HEK293T (cell line): Measurements from ENCODE around the gene FAM193A.
"Not testable (repeated sequence)": the region's sequence is repeated elsewhere in the genome, so short reads cannot be mapped to it uniquely, and the experiment has no call there.

Experiments
- CTCF ChIA-PET: fragments of 350-600 bp; formaldehyde crosslinking; extraction: SDS; loops from one replicate; lab custom pipeline; 2021; ENCODE audit warnings: antibody characterized with exemption, inconsistent platforms; lab: Yijun Ruan, JAX
- POLR2A ChIA-PET: fragments of 350-600 bp; formaldehyde crosslinking; extraction: SDS; loops from one replicate; lab custom pipeline; 2020; ENCODE audit warnings: antibody characterized with exemption, inconsistent platforms; lab: Yijun Ruan, JAX
- DNase-seq: peaks from one replicate; pipeline ENCODE4 v3.0.0; 2012; ENCODE audit warnings: mixed read lengths; ENCODE audit errors: extremely low spot score
- ARNT ChIP-seq: fragments of 450-650 bp; IDR thresholded peaks from 2 replicates; pipeline ENCODE4 v1.6.1; 2017; ENCODE audit warnings: mild to moderate bottlenecking
- BHLHE40 ChIP-seq: fragments of 450-650 bp; IDR thresholded peaks from 2 replicates; pipeline ENCODE4 v1.6.1; 2016; ENCODE audit warnings: mild to moderate bottlenecking, moderate library complexity, borderline replicate concordance
- CTBP1 ChIP-seq: fragments of 450-650 bp; IDR thresholded peaks from 2 replicates; pipeline ENCODE4 v1.6.1; 2016; ENCODE audit warnings: borderline replicate concordance
- ELF4 ChIP-seq: fragments of 450-650 bp; IDR thresholded peaks from 2 replicates; pipeline ENCODE4 v1.6.1; 2017; ENCODE audit warnings: antibody characterized with exemption
- FOXA1 ChIP-seq: fragments of 450-650 bp; IDR thresholded peaks from 2 replicates; pipeline ENCODE4 v1.6.1; 2016; ENCODE audit warnings: mild to moderate bottlenecking
- FOXK2 ChIP-seq: fragments of 450-650 bp; IDR thresholded peaks from 2 replicates; pipeline ENCODE4 v1.6.1; 2016; ENCODE audit warnings: mild to moderate bottlenecking
- FOXM1 ChIP-seq: fragments of 450-650 bp; IDR thresholded peaks from 2 replicates; pipeline ENCODE4 v1.6.1; 2017; ENCODE audit warnings: mild to moderate bottlenecking, borderline replicate concordance
- HDGF ChIP-seq: fragments of 450-650 bp; IDR thresholded peaks from 2 replicates; pipeline ENCODE4 v1.6.1; 2017; ENCODE audit warnings: antibody characterized with exemption, borderline replicate concordance
- L3MBTL2 ChIP-seq: fragments of 450-650 bp; conservative IDR thresholded peaks from 2 replicates; pipeline ENCODE4 v1.6.1; 2016; ENCODE audit warnings: mild to moderate bottlenecking
- LEF1 ChIP-seq: fragments of 450-650 bp; IDR thresholded peaks from 2 replicates; pipeline ENCODE4 v1.6.1; 2017; ENCODE audit warnings: mild to moderate bottlenecking, borderline replicate concordance
- NFRKB ChIP-seq: fragments of 450-650 bp; IDR thresholded peaks from 2 replicates; pipeline ENCODE4 v1.6.1; 2016; ENCODE audit warnings: mild to moderate bottlenecking, moderate library complexity
- SP1 ChIP-seq: fragments of 450-650 bp; IDR thresholded peaks from 2 replicates; pipeline ENCODE4 v1.6.1; 2017
- SUZ12 ChIP-seq: fragments of 450-650 bp; IDR thresholded peaks from 2 replicates; pipeline ENCODE4 v1.6.1; 2016; ENCODE audit warnings: mild to moderate bottlenecking
- TARDBP ChIP-seq: fragments of 450-650 bp; IDR thresholded peaks from 2 replicates; pipeline ENCODE4 v1.6.1; 2016
- ZNF384 ChIP-seq: fragments of 450-650 bp; IDR thresholded peaks from 2 replicates; pipeline ENCODE4 v1.6.1; 2016
- TF ChIP-seq, protein P1 (sequence below): fragments of 450-650 bp; IDR thresholded peaks from 2 replicates; pipeline ENCODE4 v1.6.1; 2016

The FAM193A gene

DNA sequence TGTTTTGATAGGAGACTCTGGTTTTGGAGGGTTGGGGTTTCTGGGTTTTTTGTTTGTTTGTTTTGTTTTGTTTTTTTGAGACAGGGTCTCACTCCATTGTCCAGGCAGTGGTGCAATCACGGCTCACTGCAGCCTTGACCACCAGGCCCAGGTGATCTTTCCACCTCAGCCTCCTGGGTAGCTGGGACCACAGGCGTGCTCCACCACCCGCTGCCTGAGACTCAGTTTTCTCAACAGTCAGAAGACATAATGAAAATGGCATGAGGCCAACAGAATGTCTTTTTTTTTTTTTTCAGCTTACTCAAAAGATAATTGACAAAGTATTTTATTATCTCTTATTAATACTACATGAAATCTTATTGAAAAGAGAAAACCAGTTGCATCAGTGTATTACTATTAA is 187.3 kb downstream of the FAM193A start:
- no peak for TF ChIP-seq BHLHE40
- no peak for TF ChIP-seq FOXM1
- TF ChIP-seq FOXK2 = no peak
- no peak for TF ChIP-seq HDGF
- TF ChIP-seq ARNT = no peak
- no peak for TF ChIP-seq ZNF384
- TF ChIP-seq ELF4 = no peak
- TF ChIP-seq LEF1 = no peak
- TF ChIP-seq L3MBTL2 = no peak
- ChIA-PET CTCF (no interaction called here), POLR2A (no interaction called here)
- DNase-seq = no peak

DNA sequence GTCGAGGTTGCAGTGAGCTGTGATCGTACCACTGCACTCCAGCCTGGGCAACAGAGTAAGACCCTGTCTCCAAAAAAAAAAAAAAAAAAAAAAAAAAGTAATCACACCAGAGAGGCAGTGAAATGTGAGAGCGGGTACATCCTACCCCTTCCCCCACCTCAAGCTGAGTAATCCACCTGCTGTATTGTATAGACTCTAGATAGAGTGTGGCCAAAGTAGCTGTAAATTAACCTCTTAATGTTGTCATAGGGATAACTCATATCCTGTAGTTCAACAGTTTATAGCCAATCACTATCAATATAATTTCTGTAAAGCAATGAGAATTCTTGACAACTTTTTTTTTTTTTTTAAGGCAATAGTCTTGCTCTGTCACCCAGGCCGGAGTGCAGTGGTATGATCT is 188.9 kb downstream of the FAM193A start:
- POLR2A ChIA-PET = no interaction called here
- TF ChIP-seq FOXA1 (no peak), ELF4 (no peak), SUZ12 (no peak), BHLHE40 (no peak), TARDBP (no peak), ARNT (no peak), FOXK2 (no peak), ZNF384 (0 out of 2 replicates have a peak, but pooled peaks have one; percentile 16)

DNA sequence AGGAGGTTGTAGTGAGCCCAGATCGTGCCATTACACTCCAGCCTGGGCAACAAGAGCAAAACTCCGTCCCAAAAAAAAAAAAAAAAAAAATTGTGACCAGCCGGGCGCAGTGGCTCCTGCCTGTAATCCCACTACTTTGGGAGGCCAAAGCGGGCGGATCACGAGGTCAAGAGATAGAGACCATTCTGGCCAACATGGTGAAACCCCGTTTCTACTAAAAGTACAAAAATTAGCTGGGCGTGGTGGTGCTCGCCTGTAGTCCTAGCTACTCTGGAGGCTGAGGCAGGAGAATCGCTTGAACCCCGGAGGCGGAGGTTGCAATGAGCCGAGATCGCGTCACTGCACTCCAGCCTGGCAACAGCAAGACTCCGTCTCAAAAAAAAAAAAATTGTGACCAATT is 190.4 kb downstream of the FAM193A start:
- DNase-seq, CTCF ChIA-PET, POLR2A ChIA-PET: not testable (repeated sequence)

More for the DNA sequence above, 188.9 kb downstream of the FAM193A start:
- CTCF ChIA-PET = interaction anchor here (0.6 kb wide), 1 partner anchor 19 kb away, joined by 3 read pairs; no protein-coding TSS in a partner anchor
- no peak for DNase-seq

DNA sequence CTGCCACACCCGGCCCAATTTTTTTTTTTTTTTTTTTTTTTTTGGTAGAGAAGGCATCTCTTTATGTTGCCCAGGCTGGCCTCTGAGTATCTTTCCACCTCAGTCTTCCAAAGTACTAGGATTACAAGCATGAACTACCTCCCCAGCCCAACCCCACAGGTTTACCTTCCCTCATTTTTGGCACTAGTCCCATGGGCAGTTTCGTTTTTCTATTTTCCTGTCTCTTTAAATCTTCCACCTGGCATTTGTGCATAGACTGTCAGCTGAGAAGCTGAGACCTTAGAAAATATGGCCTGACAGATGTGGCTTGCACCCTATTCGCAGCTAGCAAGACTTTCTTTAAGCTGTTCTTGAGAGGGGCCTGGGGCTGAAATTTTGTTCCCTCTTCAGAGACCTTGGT is 191.8 kb downstream of the FAM193A start:
- no peak for TF ChIP-seq CTBP1
- CTCF ChIA-PET = interaction anchor here (0.7 kb wide), 1 partner anchor 221 kb away, joined by 5 read pairs; no protein-coding TSS in a partner anchor
- no peak for DNase-seq
- POLR2A ChIA-PET = no interaction called here

DNA sequence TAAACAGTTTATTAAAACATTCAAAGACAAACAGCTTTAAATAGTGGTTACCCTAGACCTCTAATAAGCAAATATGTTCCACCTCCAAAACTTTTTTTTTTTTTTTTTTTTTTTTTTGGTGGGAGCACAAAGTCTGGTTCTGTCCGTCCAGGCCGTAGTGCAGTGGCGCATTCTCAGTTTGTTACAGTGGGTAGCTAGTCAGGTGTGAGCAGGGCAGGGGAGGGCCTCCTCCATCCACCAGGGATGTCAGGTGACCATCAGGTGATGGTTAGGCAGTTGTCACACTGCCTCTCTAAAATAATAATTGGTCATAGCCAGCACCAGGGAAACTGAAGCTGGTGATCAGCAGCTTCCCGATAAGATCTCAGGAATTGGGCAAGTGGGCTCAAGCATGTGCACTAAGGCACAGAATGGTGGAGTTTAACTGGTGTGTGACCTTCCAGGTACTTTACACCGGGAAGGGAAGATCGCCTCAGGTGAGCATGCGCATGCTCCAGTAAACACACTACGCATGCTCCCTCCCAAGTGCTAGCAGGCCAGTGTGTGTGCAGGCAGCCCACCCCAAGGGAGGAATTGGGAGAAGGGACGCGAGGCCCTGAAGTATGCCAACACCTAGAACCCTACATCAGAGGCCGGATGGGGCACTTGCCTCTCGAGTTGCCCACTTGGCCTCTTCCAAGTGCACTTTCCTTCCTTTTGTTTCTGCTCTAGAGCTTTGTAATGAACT is 192.5 kb downstream of the FAM193A start:
- ChIA-PET CTCF (interaction anchor here (0.6 to 0.7 kb wide), 2 partner anchors 221 to 248 kb away, joined by 5 read pairs; no protein-coding TSS in a partner anchor), POLR2A (no interaction called here)
- TF ChIP-seq CTBP1 (no peak), BHLHE40 (no peak), TARDBP (no peak), FOXK2 (no peak), SP1 (no peak), FOXA1 (no peak), ARNT (no peak), ZNF384 (no peak), ELF4 (no peak), NFRKB (no peak), HDGF (no peak), L3MBTL2 (no peak), SUZ12 (no peak), FOXM1 (no peak), LEF1 (no peak)
- TF ChIP-seq, protein P1, sequence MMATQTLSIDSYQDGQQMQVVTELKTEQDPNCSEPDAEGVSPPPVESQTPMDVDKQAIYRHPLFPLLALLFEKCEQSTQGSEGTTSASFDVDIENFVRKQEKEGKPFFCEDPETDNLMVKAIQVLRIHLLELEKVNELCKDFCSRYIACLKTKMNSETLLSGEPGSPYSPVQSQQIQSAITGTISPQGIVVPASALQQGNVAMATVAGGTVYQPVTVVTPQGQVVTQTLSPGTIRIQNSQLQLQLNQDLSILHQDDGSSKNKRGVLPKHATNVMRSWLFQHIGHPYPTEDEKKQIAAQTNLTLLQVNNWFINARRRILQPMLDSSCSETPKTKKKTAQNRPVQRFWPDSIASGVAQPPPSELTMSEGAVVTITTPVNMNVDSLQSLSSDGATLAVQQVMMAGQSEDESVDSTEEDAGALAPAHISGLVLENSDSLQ = no peak
- DNase-seq = no peak

DNA sequence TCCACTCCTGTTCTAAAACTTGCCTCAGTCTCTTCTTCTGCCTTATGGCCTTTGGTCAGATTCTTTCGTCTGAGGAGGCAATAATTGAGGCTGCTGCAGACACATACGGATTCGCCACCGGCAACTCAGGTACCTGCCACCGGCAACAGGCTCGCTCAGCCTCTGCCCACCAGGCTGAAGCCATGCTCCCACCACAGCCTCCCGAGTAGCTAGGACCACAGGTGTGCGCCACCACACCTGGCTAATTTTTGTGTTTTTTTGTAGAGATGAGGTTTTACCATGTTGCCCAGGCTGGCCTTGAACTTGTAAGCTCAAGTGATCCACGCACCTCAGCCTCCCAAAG is 193.1 kb downstream of the FAM193A start:
- DNase-seq = no peak
- POLR2A ChIA-PET = no interaction called here
- CTCF ChIA-PET = no interaction called here
- no peak for TF ChIP-seq NFRKB
- TF ChIP-seq SP1 = no peak
- no peak for TF ChIP-seq L3MBTL2
- TF ChIP-seq TARDBP = no peak
- no peak for TF ChIP-seq HDGF
- TF ChIP-seq FOXA1 = no peak
- TF ChIP-seq CTBP1 = no peak
- TF ChIP-seq ELF4 = no peak
- TF ChIP-seq, protein P1 = no peak
- TF ChIP-seq ARNT = no peak
- no peak for TF ChIP-seq FOXM1
- no peak for TF ChIP-seq SUZ12
- TF ChIP-seq LEF1 = no peak
- TF ChIP-seq BHLHE40 = no peak
- TF ChIP-seq ZNF384 = no peak
- TF ChIP-seq FOXK2 = no peak

DNA sequence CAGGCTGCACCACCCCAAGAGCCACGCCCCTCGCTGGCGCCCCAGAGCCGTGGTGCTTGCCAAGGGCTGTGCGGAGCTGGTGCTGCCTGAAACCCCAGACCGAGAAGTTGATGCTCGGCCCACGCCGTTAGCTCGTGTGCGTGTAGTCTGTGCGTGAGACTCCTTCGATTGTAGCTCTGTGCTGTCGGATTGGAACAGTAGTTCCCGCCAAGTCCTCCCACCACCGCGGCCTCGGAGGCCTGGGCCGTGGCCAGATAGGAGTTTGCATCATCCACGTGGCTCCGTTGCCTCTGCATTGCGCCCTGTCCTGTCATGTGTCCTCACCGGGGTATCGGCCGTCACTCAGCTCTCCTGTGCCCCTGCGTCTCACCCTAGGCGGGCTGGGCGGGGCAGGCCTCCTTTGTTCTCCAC is 195.5 kb downstream of the FAM193A start:
- TF ChIP-seq SP1 (no peak), ARNT (no peak), CTBP1 (no peak), L3MBTL2 (no peak), HDGF (no peak), LEF1 (no peak), NFRKB (no peak), FOXK2 (no peak), TARDBP (no peak), SUZ12 (no peak), ZNF384 (no peak), FOXM1 (no peak)
- CTCF ChIA-PET = no interaction called here
- no peak for DNase-seq
- POLR2A ChIA-PET = no interaction called here
